H1 (cell line): ENCODE measurements around the gene OR52E8. TPM values are rescaled to one million over a fixed set of nuclear protein-coding genes. Genes with fewer than 3 reads are reported as not detected.
A peak's percentile ranks its signal among the peaks of the same experiment; 100 is the strongest.

Experiments
- TAF1 ChIP-seq: IDR thresholded peaks from 2 replicates; pipeline ENCODE4 v1.6.1; 2011; ENCODE audit warnings: mild to moderate bottlenecking, low read depth, low read length
- polyA plus RNA-seq, 7 experiments: library from polyadenylated mRNA; depleted of rRNA in 3 of 7; stranded (reverse) in 5 of 7; unstranded in 2 of 7; fragments of >200 nt in 5 of 7; fragments of 200-250 nt in 2 of 7; gene quantifications; 1 replicate in 5 of 7; 2 replicates in 1 of 7; 4 replicates in 1 of 7; pipeline versions ENCODE4 v1.2.1 to v1.2.3, GENCODE V29; 2011 to 2013; ENCODE audit warnings: missing spikeins in 2 of 7, mixed read lengths in 2 of 7
- total RNA-seq: library from RNA; stranded (reverse); fragmentation: NEBNext Ultra II Directional; extraction: Animal tissue kit (Norgen Biotek cat#: 25700); gene quantifications from 2 replicates; pipeline ENCODE4 v1.2.1, GENCODE V29; 2021

OR52E8 gene
- total and polyA plus RNA-seq, 2 of the 8 experiments (the other 6 are each of a cell fraction or from before 2014, with no cell fraction given): not detected

- peak; percentile 44; the same call in 1 of the 2 replicates for TF ChIP-seq TAF1
Measured at GRCh38 chr11:5808500-5809121, 48.9 kb downstream of the OR52E8 start, which contains the start of gene OR52N2 (continued).
